GM21447 (cell line): ENCODE data around the gene LSAMP.

Source experiments
- ATAC-seq: cut with Tn5 transposase; IDR thresholded peaks from one replicate; pipeline ENCODE4 v1.9.1; 2021; ENCODE audit not compliant: unreplicated experiment

The LSAMP gene

GRCh38 chr3:116065501-116065900 is 379.8 kb downstream of the LSAMP start:
- no peak for ATAC-seq

GRCh38 chr3:116064646-116065045 is 380.6 kb downstream of the LSAMP start:
- no peak for ATAC-seq

DNA sequence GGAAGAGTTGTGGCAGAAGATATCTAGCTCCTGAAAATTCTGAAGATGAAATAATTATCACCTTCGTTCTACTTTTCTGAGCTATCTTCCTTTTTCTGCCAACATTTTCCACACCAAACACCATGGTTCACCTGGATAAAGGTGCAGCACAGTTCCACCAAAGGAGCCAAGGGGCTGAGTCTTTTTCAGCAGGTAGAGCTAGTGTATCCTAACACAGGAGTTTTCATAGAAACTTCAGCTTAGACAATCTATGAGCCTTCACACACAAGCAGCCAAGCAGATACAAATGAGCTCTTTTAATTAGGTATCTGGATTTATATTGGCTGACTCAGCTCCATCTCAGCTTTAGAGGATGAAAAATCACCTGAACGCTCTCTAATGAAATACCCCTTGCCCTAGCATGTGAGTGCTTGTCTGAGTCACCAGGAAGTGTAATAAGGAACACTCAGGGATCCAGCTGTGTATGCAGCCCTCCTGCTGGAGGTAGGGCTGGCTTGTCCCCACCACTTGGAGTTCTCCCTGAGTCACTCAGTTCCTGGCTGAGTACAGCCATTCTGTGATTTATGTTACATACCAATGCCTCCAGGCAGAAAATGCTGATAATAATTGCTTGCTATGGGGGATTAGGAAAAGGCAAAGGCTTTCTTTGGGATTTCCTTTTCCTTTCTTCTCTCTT is 385.7 kb downstream of the LSAMP start:
- ATAC-seq, result no peak

DNA sequence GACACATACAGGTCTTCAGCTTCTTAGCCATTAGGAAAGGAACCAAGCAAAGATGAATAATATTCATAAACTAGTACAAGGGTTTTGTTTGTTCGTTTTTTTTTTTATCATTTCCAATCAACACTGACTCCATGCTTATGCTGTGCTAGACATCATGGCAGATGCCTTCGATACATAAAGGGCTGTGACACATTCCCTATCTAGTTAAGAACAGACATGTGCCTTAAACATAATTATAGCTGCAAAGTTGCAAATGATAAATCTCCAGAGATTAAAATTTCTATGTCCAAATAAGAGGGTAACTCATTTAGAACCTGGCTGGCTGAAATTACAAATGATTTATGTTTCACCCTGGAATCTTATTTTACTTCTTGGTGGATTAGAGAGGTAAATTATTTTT is 386.4 kb downstream of the LSAMP start:
- no peak for ATAC-seq

DNA sequence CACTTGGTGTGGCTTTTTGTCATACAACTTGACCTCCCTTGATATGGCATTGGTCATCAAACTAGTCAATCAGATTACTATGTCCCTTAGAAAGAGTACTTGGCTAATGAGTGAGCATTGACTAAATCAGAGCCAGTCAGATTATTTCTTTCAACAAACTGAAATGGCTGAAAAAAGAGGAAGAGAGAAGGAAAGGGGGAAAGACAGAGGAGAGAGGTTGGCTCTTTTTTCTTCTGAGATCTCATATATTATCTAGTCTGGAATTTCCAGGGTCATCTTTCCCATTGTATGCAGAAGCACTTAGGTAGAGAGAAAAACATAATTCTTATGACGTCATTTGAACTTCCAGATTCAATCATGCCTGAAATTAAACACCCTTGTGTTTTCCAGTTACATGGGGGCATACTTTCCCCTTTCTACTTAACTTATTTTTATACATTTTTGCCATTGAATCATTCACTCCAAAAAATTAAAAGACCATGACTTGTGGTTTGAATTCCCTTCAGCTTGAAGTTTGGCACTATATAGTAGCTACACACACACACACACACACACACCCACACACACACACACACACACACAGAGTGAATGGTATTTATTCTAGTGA is 387.8 kb downstream of the LSAMP start:
- no peak for ATAC-seq

- peak; percentile 84 for ATAC-seq
Observed at GRCh38 chr3:116056280-116056679, 389.0 kb downstream of the LSAMP start.

DNA sequence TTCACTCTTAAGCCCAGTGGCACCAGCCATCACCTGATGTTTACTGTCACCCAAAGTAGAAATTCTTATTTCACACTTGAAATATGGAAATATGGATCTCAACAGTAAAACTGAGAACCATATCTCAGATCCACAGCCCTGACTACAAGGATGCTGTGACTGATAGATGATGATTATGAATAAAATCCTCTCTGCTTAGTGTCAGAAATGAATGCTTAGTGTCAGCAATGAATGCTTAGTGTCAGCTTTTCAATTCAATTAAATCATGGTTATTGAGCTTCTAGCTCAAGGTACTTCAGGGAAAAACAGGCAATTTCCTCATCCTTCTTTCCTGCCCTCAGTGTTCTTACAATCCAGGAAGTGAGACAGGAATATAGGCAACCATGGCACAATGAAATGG is 392.3 kb downstream of the LSAMP start:
- ATAC-seq, result no peak

DNA sequence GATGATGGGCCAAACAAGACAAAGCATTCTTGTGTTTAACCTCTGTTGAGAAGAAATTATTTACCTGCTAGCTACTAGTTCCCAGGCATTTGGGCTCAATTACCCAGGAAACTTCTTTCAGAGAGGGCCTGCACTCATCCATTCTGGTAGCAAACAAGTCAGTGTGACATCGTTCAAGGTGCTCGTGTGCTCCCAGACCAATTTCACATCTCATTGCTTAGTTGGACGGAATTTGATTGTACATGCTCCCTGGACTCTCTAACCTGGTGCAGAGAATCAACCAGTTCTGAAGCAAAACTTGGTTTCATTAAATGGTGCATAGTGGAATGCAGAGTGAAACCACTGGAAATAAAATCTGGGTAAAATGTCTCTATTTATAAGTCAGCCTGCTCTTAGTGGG is 392.7 kb downstream of the LSAMP start:
- ATAC-seq, result no peak

GRCh38 chr3:116051586-116051985 is 393.7 kb downstream of the LSAMP start:
- no peak for ATAC-seq

GRCh38 chr3:116051040-116051439 is 394.2 kb downstream of the LSAMP start:
- peak; percentile 65 for ATAC-seq

GRCh38 chr3:116050311-116050915 is 394.9 kb downstream of the LSAMP start:
- ATAC-seq, result no peak

DNA sequence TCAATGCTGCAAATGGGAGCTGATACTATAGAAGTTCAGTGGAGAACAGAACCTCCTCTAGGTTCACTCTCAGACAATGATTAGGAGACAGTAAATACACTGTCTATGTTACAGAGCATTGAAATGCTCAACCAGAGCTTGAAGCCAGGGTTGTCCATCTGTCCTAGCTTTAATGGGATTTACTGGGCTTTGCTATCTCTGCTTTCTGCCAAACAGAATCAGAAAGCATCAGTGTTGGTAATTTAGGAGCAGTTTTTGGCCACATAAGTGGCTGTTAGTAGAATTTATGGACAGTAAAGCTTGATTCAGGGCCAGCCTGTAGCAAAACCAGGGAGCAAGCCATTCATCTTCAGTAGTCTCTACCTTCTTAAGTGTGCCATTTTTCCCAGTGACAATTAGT is 396.3 kb downstream of the LSAMP start:
- no peak for ATAC-seq

DNA sequence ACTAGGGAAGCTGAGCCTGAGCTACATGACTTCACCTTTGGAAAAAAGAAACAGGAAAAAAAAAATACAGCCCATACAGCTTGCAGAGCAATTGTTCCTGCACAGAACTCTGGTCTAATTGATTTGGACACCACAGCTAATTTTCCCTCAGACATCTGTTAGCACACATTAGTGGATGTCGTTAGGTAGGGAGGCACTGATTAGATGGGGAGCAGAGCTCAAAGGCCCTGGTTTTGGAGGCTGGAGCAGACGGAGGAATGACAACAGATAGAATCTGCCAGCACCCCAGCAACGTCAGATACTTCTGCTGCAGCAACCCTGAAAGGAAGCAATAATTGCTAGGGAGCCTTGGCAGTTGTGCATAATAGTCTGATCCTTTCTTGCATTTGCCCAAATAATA is 398.9 kb downstream of the LSAMP start:
- ATAC-seq, result no peak

GRCh38 chr3:116045314-116045713 is 400.0 kb downstream of the LSAMP start:
- ATAC-seq, result no peak

DNA sequence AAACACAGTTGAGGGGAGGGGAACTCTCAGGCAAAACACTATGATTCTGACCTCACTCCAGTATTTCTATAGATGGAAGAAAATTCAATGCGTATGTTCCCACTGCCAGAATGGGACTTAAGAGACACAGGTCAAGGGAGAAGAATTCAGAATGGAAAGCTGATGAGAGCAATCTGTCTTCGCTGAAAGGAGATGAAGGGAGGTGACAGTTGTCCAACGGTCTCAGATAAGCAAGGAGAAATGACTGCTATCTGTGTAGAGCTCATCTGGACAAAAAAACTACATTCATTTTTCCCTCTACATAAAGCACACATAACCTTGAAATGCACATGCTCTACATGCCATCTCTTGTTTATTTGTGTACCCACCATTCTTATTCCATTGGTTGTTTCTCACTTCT is 405.1 kb downstream of the LSAMP start:
- ATAC-seq, result no peak

GRCh38 chr3:116039651-116039985 is 405.7 kb downstream of the LSAMP start:
- ATAC-seq, result no peak

DNA sequence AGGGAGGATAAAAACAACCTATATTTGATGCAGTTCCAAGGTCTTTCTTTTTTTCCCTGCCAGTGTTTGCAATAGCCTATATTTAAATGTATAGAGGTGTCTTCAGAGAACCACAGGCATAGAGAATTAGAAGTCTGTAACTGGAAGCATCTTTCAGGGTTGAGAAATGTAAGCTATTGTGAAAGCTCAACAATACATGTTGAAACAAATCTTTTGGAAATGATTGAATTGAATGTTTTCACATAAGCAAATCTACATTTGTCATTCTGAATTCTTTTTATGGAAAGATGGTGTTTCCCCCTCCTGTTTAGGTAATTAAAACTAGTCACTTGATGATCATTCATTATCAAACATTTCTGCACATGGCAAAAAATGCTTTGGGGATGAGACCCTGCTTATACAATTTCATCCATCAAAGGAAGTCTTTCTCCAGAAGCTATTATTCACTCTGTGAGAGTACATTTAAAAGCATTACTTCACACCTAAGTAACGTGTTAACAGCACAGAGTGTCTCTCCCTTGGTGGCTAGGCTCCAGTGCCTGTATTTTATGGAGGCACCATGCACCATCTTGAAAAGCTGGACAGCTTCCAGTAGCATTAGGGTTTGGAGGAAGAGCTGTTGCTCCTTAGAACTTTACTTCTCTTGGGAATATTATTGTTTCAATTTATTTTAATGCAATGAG is 406.2 kb downstream of the LSAMP start:
- no peak for ATAC-seq

DNA sequence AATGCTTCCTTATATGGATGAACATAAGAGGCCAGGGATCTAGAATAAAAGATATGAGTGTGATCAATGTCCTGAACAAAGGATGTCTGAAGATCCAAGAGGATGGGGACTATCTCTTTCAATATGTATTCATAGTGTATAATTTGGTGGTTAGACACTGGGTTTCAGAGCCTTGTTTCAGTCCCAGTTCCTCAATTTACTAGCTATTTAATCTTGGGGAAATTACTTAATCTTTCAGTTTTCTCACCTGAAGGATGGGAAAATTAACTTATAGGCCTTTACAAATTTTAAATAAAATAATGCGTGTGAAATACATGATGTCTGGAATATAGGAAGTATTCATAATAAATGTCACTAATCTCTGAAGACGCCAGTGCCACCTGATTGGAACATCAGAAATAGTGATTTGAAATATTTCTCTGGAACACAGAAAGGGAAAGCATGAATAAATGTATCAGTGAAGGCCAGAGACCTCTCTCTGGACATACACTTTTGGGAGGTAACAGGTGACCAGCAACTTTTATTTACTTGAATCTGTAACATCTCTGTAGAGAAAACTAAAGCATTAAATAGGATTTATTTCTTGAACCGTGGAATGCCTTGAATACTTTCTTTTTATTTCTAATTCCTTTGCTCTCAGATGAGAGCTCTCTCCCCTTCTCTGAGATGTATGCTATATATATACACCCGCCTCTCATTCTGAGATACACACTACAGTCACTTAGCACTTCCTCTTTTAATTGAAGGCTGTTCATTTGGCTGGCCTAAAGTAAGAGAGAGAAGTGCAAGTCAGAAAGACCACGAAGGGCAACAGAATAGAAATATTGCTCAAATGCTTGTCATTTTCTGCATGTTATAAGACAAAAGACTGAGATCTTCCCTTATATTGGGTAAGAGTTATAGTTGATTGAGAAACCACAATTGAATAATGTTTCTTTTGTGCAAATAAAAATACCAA is 407.1 kb downstream of the LSAMP start:
- peak; percentile 99 for ATAC-seq

- no peak for ATAC-seq
Observed at GRCh38 chr3:116035429-116035828, 409.9 kb downstream of the LSAMP start.

DNA sequence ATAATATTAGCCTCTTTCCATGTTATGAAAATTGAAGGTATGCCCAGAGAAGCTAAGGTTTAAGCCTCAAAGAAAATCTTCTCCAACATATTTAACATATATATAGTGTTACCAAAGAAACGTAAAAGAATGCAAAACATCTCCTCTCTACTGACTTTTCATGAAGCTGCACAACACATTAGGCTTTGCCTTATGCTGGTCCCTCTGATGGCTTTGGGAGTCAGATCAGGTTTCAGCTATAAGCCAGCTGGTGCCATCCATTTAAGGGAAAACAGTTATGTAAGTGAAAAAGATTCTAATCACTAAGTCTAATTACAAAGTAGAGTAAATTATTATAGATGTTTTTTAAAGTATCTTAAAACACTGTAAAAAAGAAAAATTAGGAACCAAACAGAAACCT is 410.5 kb downstream of the LSAMP start:
- ATAC-seq, result no peak

GRCh38 chr3:116034086-116034485 is 411.2 kb downstream of the LSAMP start:
- no peak for ATAC-seq
